ENCODE measurements around the gene FKBP15.

The FKBP15 gene

GRCh38 chr9:113131689-113132151, 89.4 kb downstream of the FKBP15 start:
- TF ChIP-seq CTCF (IDR thresholded peaks at IDR 0.05) = no peak

- TF ChIP-seq CTCF (IDR thresholded peaks at IDR 0.05) = no peak
Measured at GRCh38 chr9:113129884-113130283, 91.2 kb downstream of the FKBP15 start.

GRCh38 chr9:113129466-113129865, 91.6 kb downstream of the FKBP15 start:
- no peak for TF ChIP-seq CTCF (IDR thresholded peaks at IDR 0.05)

GRCh38 chr9:113125386-113126035, 95.6 kb downstream of the FKBP15 start:
- TF ChIP-seq CTCF (IDR thresholded peaks at IDR 0.05) = no peak

All from LNCAP (cell line).